NOMO-1 treated with DMSO at 0.1 percent for 48 hours (cell line): ENCODE measurements around the gene TMEM156.

Experiments used
- DNase-seq: peaks from one replicate; lab custom pipeline; 2025; ENCODE audit not compliant: unreplicated experiment; lab: John Stamatoyannopoulos, UW

The TMEM156 gene

GRCh38 chr4:38928568-38928967, 103.6 kb downstream of the TMEM156 start:
- DNase-seq = no peak

GRCh38 chr4:38926896-38927295, 105.3 kb downstream of the TMEM156 start:
- DNase-seq = no peak

- DNase-seq = no peak
Measured at GRCh38 chr4:38925492-38926413, 106.5 kb downstream of the TMEM156 start.

GRCh38 chr4:38924353-38924752, 107.9 kb downstream of the TMEM156 start:
- DNase-seq = no peak

- DNase-seq = no peak
Measured at GRCh38 chr4:38923746-38924145, 108.5 kb downstream of the TMEM156 start.

- DNase-seq = no peak
Measured at GRCh38 chr4:38921151-38921550, 111.1 kb downstream of the TMEM156 start.

- no peak for DNase-seq
Measured at GRCh38 chr4:38920677-38921076, 111.5 kb downstream of the TMEM156 start.

GRCh38 chr4:38920186-38920585, 112.0 kb downstream of the TMEM156 start:
- no peak for DNase-seq

GRCh38 chr4:38919494-38919893, 112.7 kb downstream of the TMEM156 start:
- no peak for DNase-seq

GRCh38 chr4:38917481-38918025, 114.7 kb downstream of the TMEM156 start:
- no peak for DNase-seq
